ENCODE measurements around the gene PRLR.

- no peak for TF ChIP-seq SUZ12 (IDR thresholded peaks at IDR 0.05; ENCODE audit: extremely low read depth, insufficient read depth, insufficient read length)
- TF ChIP-seq ZNF274 (IDR thresholded peaks at IDR 0.05; ENCODE audit: low read depth, low read length) = no peak
- TF ChIP-seq YY1 (IDR thresholded peaks at IDR 0.05; ENCODE audit: insufficient read depth, insufficient read length) = no peak
Observed at GRCh38 chr5:35135239-35135700, 95.0 kb downstream of the PRLR start.
